Pancreas (tissue), 10 donors: ENCODE data around the gene RACGAP1. TPM values are rescaled to one million over a fixed set of nuclear protein-coding genes. Genes with fewer than 3 reads are reported as not detected.
A peak's percentile ranks its signal among the peaks of the same experiment; 100 is the strongest.

Experiments used
- ATAC-seq, 4 donors: fragments of 200-7000 bp; cut with Tn5 transposase; one replicate each; pipeline versions ENCODE4 v1.8.0 to v1.9.1; 2020; ENCODE audit warnings: mild to moderate bottlenecking in 4 of 4, moderate library complexity in 4 of 4
- DNase-seq, 6 donors: peaks; one replicate each; pipeline ENCODE4 v3.0.0-alpha.2; 2020
- FAIRE-seq: peaks from 2 replicates; lab custom pipeline; 2012; peaks lifted over from hg19 to GRCh38; lab: Jason Lieb, UNC
- H3K27ac ChIP-seq, 4 donors: fragments of 200-600 bp; sonication (generic); 1 replicate in 3 of 4; 2 replicates in 1 of 4; pipeline versions ENCODE4 v1.5.0 to v1.8.0; 2020
- H3K27me3 ChIP-seq, 4 donors: fragments of 200-600 bp; one replicate each; pipeline ENCODE4 v1.8.0; 2021
- H3K36me3 ChIP-seq, 3 donors: fragments of 200-600 bp; sonication (generic) in 1 of 3; one replicate each; pipeline versions ENCODE4 v1.5.0 to v1.8.0; 2020 to 2021
- H3K4me1 ChIP-seq, 3 donors: fragments of 200-600 bp; one replicate each; pipeline ENCODE4 v1.8.0; 2021
- H3K4me3 ChIP-seq, 4 donors: fragments of 200-600 bp; sonication (generic) in 2 of 4; one replicate each; pipeline versions ENCODE4 v1.5.0 to v1.8.0; 2020 to 2021
- H3K9me3 ChIP-seq, 4 donors: fragments of 200-600 bp; one replicate each; pipeline ENCODE4 v1.8.0; 2021
- CTCF ChIP-seq, 4 donors: fragments of 200-600 bp; sonication (generic) in 3 of 4; IDR thresholded peaks; one replicate each; pipeline versions ENCODE4 v1.5.0 to v1.8.0; 2021; ENCODE audit warnings: antibody characterized with exemption in 4 of 4
- WGBS, 2 donors: extraction: QIAGEN DNeasy Blood & Tissue Kit; methylation state at CpG; one replicate each; pipeline ENCODE4 v1.1.7; 2013; 5-methylcytosine and 5-hydroxymethylcytosine counted together
- intact Hi-C, 3 donors: fragments of 100-400 bp; cut with DNase I; formaldehyde crosslinking; loops; one replicate each; pipeline versions ENCODE4 v1.11.1 to v1.14.2; 2022
- polyA plus RNA-seq, 2 donors: library from polyadenylated mRNA; stranded (reverse); fragments of 200-250 nt; gene quantifications; one replicate each; pipeline ENCODE4 v1.2.3, GENCODE V29; 2013
- total RNA-seq, 6 donors: library from RNA; stranded (reverse); fragmentation: NEBNext Ultra II Directional in 4 of 6; extraction: Animal tissue kit (Norgen Biotek cat#: 25700) in 4 of 6; gene quantifications; one replicate each; pipeline versions ENCODE4 v1.2.1 to v1.2.4, GENCODE V29; 2021 to 2023
- donor health status: healthy with polysubstance abuse.
- donor health status: DM: no; HTN: no; CAD: no; lungs with moderate emphysema.
- donor health status: DM: no; HTN: no; CAD: no.
- donor health status: control.
- donor health status: control.
- donor health status: Bipolar disorder and iron deficiency.
- donor health status: DM: yes; HTN: yes; CAD: no.
- donor health status: DM: no; HTN: no; CAD: no.
- donor health status: DM: no; HTN: no; CAD: no.
- donor health status: DM: yes; HTN: yes; CAD: no.

Gene RACGAP1
- total and polyA plus RNA-seq, 8 donors = 0.72 to 6.3 (median 2.4) TPM

GRCh38 chr12:50052964-50053363 is 27.7 kb upstream of the RACGAP1 start:
- no peak for FAIRE-seq
- no peak for ATAC-seq
- Histone ChIP-seq H3K27ac (no peak overlapping the region), H3K27me3 (no peaks in the 10 kb centered on the region), H3K4me3 (no peak overlapping the region), H3K4me1 (peaks cover 0 to 6% (median 0%) of the 10 kb centered on the region in 3 donors), H3K36me3 (no peaks in the 10 kb centered on the region), H3K9me3 (no peaks in the 10 kb centered on the region)
- TF ChIP-seq CTCF (IDR thresholded peaks at IDR 0.05) = no peak
- WGBS, 2 donors = 83 to 90% methylated on average over 7 of the region's 7 CpGs
- intact Hi-C loops = no loop called here
- peak in 1 of 6 donors; percentile 19 for DNase-seq

- H3K27ac ChIP-seq = no peak overlapping the region
- ATAC-seq = no peak
- no peak overlapping the region for H3K4me3 ChIP-seq
- no peak for DNase-seq
- no peak for FAIRE-seq
- no peak for TF ChIP-seq CTCF (IDR thresholded peaks at IDR 0.05)
- peaks cover 0 to 6% (median 0%) of the 10 kb centered on the region in 3 donors for H3K4me1 ChIP-seq
- no peaks in the 10 kb centered on the region for H3K36me3 ChIP-seq
- intact Hi-C loops = no loop called here
- no peaks in the 10 kb centered on the region for H3K9me3 ChIP-seq
- no peaks in the 10 kb centered on the region for H3K27me3 ChIP-seq
Measured at GRCh38 chr12:50052544-50052943, 27.2 kb upstream of the RACGAP1 start.

DNA sequence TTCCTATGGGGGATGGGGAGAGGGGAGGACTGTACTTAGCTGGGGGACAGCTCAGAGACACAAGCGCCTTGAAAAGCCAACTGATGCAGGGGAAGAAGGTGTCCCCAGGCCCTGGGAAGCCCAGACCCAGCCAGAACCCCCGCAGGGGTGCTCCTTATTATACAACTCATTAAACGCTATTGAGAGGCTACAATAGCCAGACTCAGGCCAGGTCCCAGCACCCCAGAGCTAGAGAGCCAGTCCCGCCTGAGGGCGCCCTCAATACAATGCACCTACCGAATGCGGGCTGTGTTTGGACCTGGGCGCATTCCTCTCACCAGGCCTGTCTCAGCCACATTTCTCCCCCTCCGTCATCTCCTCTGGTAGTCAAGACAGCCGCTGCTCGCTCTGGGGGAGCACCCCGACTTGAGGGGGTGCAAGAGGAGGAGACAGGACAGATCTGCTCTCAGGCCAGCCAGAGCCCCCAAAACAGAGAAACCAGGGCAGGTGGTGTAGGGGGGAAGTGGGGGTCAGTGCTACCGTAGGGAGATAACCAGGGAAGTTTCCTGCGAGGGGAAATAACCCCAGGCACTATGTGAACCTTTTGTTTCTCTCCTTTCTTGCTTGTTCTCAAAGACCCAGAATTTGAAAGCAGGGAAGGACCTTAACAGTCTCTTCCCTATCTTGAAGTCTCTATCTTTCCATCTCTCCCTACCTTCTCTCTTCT is 26.0 kb upstream of the RACGAP1 start:
- intact Hi-C loops = no loop called here
- 72 to 78% methylated on average over 14 of the region's 14 CpGs for WGBS, 2 donors

GRCh38 chr12:50050410-50051098 is 25.3 kb upstream of the RACGAP1 start:
- FAIRE-seq (no peak), ATAC-seq (peak; percentile 68 to 86 (median 82)), DNase-seq (peak in 3 of 6 donors; percentile 29 to 67 (median 43))
- Histone ChIP-seq H3K27me3 (no peaks in the 10 kb centered on the region), H3K9me3 (no peaks in the 10 kb centered on the region), H3K4me1 (no peaks in the 10 kb centered on the region), H3K36me3 (no peaks in the 10 kb centered on the region), H3K27ac (no peak overlapping the region), H3K4me3 (peak overlapping the region in 2 of 4 donors; percentile 9 to 30)
- 12% methylated on average over 34 to 37 of the region's 37 CpGs for WGBS, 2 donors
- intact Hi-C loops = no loop called here
- TF ChIP-seq CTCF (IDR thresholded peaks at IDR 0.05) = no peak

More for the DNA sequence above, 26.0 kb upstream of the RACGAP1 start:
- no peak for FAIRE-seq
- no peak overlapping the region for H3K27ac ChIP-seq
- H3K9me3 ChIP-seq = no peaks in the 10 kb centered on the region
- H3K27me3 ChIP-seq = no peaks in the 10 kb centered on the region
- H3K4me3 ChIP-seq = no peak overlapping the region
- H3K36me3 ChIP-seq = no peaks in the 10 kb centered on the region
- H3K4me1 ChIP-seq = no peaks in the 10 kb centered on the region
- no peak for TF ChIP-seq CTCF (IDR thresholded peaks at IDR 0.05)
- DNase-seq = peak in 1 of 6 donors; percentile 45
- ATAC-seq = peak in 1 of 4 donors; percentile 12

DNA sequence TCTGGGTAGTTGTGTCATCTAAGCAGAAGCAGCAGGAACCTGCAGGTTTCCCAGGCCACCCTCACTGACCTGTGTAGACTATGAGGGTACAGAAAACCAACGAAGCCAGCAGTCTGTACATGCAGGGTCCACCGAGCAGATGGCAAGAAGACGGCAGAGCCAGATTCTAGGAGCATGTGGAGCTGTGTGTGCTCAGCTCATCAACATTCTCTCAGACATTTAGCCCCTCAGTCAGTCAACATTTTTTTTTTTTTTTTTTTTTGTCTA is 24.8 kb upstream of the RACGAP1 start:
- Histone ChIP-seq H3K4me3 (no peak overlapping the region), H3K4me1 (no peaks in the 10 kb centered on the region), H3K27me3 (no peaks in the 10 kb centered on the region), H3K36me3 (no peaks in the 10 kb centered on the region), H3K27ac (no peak overlapping the region), H3K9me3 (no peaks in the 10 kb centered on the region)
- no peak for FAIRE-seq
- no peak for TF ChIP-seq CTCF (IDR thresholded peaks at IDR 0.05)
- DNase-seq = peak in 1 of 6 donors; percentile 12
- 93 to 94% methylated on average over 3 of the region's 3 CpGs for WGBS, 2 donors
- intact Hi-C loops = no loop called here
- ATAC-seq = no peak
